Measurements from ENCODE around the gene TPSG1.
"Not testable (repeated sequence)": the region's sequence is repeated elsewhere in the genome, so short reads cannot be mapped to it uniquely, and the experiment has no call there.

Gene TPSG1

DNA sequence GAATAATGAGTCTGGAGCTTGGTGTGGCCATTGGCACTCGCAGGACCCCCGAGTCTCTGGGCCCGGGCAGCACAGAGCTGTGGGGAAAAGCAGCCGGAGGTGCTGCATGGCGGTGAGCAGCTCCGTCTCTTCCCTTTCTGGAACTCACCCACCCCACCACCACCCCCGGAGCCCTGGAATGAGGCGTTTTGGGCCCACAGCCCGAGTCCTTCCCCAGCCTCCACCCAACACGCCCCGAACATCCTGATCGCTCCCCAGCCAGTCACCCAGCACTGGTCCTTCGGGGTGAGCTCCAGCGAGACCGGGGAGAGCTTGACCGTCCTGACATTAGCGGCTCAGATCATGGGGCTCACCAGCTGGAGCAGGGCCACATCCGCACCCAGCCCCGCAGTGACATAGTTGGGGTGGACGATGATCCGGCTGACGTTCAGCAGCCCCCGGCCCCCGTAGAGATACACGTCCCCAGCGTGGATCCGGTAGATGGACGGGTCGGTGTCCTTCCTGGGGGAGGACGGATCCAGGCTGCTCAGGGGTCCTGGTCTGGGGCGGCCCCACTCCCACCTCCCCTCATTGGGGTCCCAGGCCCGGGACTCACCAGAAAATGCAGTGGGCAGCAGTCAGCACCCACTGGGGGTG, 37.3 kb upstream of the TPSG1 start:
- Histone ChIP-seq H3K27me3 (ENCODE audit: control insufficient read depth, insufficient read depth, low read length) (peaks cover 11% of the 10 kb centered on the region), H3K9ac (ENCODE audit: low read length) (no peak overlapping the region), H3K27ac (ENCODE audit: low read depth, low read length) (no peak overlapping the region), H3K4me1 (ENCODE audit: control insufficient read depth, insufficient read depth, low read length) (no peaks in the 10 kb centered on the region), H3K36me3 (ENCODE audit: control insufficient read depth, insufficient read depth, low read length) (no peaks in the 10 kb centered on the region), H3K4me3 (ENCODE audit: low read length) (no peak overlapping the region)

DNA sequence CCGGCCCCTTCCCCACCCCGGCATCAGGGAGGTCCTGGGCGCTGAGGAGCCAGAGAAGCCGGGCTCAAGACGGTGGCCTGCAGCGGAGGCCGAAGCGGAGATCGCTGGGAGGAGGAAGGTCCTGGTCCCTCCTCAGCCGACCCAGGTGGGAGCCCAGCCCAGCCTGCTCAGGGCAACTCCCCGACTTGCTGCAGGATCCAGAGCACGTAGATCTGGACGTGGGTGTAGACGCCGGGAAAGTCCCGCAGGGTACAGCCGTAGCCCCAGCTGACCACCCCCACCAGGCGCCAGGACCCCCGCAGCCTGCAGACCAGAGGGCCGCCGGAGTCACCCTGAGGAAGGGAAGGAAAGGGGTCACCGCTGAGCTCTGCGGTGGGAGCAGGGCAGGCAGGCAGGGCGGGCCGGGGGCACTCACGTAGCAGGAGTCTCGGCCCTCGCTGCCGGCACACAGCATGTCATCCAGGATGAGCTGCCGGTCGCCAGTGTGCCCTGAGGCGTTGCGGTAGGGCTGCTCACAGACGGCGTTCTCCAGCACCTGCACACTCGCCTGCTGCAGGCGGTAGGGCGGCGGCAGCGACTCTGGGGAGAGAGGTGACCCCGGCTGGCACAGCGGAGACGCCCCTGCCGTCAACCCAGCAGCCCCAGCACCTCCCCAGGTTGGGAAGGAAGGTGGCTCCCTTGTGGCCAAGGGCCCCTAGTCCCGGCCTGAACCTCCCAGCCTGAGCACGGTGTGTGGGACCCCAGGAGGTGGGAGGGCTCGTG, 36.2 kb upstream of the TPSG1 start:
- peaks cover 11% of the 10 kb centered on the region for H3K27me3 ChIP-seq (ENCODE audit: control insufficient read depth, insufficient read depth, low read length)
- no peaks in the 10 kb centered on the region for H3K36me3 ChIP-seq (ENCODE audit: control insufficient read depth, insufficient read depth, low read length)
- H3K27ac ChIP-seq (ENCODE audit: low read depth, low read length): no peak overlapping the region
- no peaks in the 10 kb centered on the region for H3K4me1 ChIP-seq (ENCODE audit: control insufficient read depth, insufficient read depth, low read length)
- H3K4me3 ChIP-seq (ENCODE audit: low read length): no peak overlapping the region
- H3K9ac ChIP-seq (ENCODE audit: low read length): no peak overlapping the region

DNA sequence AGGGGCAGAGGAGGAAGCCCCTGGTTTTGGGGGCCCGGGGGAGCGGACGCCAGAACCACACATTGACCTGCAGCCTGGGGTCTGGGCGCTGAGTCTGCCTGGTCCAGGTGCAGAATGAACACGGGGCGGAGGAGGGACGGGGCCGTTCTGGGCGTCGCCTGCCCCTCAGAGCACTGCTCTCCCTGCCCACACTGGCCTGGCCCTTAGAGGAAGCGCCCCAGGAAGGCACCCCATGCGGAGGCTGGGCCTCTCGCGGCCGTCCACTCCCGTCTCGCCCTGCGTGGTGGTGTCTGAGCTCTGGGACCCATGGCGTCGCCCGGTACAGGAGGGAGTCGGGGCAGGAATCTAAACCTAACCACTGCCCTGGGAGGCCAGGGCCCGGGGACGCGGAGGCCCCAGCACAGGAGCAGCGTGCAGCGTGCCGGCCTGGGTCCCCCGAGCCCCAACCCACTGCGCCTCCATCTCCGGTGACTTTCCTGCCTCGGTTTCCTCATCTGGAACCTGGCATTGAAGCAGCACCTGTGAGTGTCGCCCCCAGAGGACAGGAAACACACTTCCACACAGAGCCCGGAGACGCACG, 35.1 kb upstream of the TPSG1 start:
- Histone ChIP-seq H3K4me3 (ENCODE audit: low read length) (no peak overlapping the region), H3K9ac (ENCODE audit: low read length) (no peak overlapping the region), H3K27me3 (ENCODE audit: control insufficient read depth, insufficient read depth, low read length) (peaks cover 11% of the 10 kb centered on the region)

DNA sequence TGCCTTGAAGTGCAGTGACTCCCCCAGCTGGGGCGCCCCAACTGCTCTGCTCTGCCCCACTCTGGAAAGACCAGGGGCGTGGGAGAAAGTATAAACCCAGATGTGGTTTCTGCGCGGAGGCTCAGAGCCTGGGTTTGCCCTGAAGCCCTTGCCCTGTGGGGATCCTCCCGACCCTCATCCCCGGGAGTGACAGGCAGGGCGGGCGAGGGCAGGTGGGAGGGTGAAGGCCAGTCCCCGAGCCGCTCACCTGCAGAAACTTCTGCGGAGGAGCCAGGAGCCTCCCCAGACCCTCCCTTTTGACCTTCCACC, 34.6 kb upstream of the TPSG1 start:
- Histone ChIP-seq H3K4me1 (ENCODE audit: control insufficient read depth, insufficient read depth, low read length) (no peaks in the 10 kb centered on the region), H3K4me3 (ENCODE audit: low read length) (no peak overlapping the region), H3K27me3 (ENCODE audit: control insufficient read depth, insufficient read depth, low read length) (peaks cover 11% of the 10 kb centered on the region), H3K36me3 (ENCODE audit: control insufficient read depth, insufficient read depth, low read length) (no peaks in the 10 kb centered on the region), H3K27ac (ENCODE audit: low read depth, low read length) (no peak overlapping the region), H3K9ac (ENCODE audit: low read length) (no peak overlapping the region)

More for the DNA sequence above, 35.1 kb upstream of the TPSG1 start:
- Histone ChIP-seq H3K27ac (ENCODE audit: low read depth, low read length) (no peak overlapping the region), H3K36me3 (ENCODE audit: control insufficient read depth, insufficient read depth, low read length) (no peaks in the 10 kb centered on the region), H3K4me1 (ENCODE audit: control insufficient read depth, insufficient read depth, low read length) (no peaks in the 10 kb centered on the region)

DNA sequence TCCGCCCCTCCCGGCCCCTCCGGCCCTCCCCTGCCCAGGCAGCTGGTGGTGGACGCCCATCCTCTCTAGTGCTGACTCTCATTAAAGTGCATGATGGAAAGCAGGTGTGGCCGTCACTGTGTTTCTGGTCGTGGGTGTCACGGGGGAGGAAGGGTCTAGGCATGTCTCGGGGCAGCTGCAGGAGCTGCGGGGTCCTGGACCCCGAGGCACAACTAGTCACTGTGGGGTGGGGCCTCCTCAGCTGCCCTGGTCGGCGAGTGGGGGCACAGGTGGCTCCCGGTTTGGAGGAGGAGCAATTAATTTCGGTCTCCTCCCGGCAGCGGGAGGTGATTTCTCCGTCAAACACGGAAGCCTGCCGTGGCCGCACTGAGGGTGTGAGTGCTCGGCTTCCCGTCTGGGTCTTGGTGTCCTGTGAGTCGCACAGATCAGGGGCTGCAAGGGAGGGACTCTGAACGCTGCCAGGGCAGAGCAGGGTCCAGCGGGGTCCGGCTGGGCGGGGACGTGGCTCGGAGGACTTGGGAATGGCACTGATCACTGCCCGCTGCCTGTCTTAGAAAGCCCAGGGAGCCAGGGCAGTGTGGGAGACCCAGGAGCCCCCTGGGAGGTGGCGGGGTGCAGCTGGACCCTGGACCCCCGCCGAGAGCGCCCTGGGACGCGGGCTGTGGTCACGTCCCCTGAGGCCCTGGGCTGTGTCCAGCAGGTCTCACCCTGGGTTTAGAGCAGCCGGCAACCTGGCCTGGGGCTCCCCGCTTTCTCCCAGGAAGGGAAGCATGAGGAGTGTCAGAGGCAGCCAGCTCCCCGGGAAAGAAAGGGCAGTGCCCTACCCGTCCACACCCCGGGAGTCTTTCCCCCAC, 34.1 kb upstream of the TPSG1 start:
- H3K4me1 ChIP-seq (ENCODE audit: control insufficient read depth, insufficient read depth, low read length): no peaks in the 10 kb centered on the region
- H3K27ac ChIP-seq (ENCODE audit: low read depth, low read length): no peak overlapping the region
- H3K9ac ChIP-seq (ENCODE audit: low read length): no peak overlapping the region
- no peak overlapping the region for H3K4me3 ChIP-seq (ENCODE audit: low read length)
- no peaks in the 10 kb centered on the region for H3K36me3 ChIP-seq (ENCODE audit: control insufficient read depth, insufficient read depth, low read length)
- peaks cover 11% of the 10 kb centered on the region for H3K27me3 ChIP-seq (ENCODE audit: control insufficient read depth, insufficient read depth, low read length)

DNA sequence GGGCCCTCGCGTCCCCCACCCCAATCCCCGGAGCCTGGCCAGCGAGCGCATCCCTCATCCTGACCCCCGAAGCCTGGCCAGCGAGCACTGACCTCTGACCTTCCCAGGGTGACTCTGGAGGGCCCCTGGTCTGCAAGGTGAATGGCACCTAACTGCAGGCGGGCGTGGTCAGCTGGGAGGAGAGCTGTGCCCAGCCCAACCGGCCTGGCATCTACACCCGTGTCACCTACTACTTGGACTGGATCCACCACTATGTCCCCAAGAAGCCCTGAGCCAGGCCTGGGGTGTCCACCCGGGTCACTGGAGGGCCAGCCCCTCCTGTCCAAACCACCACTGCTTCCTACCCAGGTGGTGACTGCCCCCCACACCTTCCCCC, 33.1 kb upstream of the TPSG1 start:
- no peak overlapping the region for H3K27ac ChIP-seq (ENCODE audit: low read depth, low read length)
- H3K4me1 ChIP-seq (ENCODE audit: control insufficient read depth, insufficient read depth, low read length): no peaks in the 10 kb centered on the region
- H3K36me3 ChIP-seq (ENCODE audit: control insufficient read depth, insufficient read depth, low read length): no peaks in the 10 kb centered on the region
- peaks cover 11% of the 10 kb centered on the region for H3K27me3 ChIP-seq (ENCODE audit: control insufficient read depth, insufficient read depth, low read length)
- H3K4me3 ChIP-seq (ENCODE audit: low read length): no peak overlapping the region
- H3K9ac ChIP-seq (ENCODE audit: low read length): no peak overlapping the region

DNA sequence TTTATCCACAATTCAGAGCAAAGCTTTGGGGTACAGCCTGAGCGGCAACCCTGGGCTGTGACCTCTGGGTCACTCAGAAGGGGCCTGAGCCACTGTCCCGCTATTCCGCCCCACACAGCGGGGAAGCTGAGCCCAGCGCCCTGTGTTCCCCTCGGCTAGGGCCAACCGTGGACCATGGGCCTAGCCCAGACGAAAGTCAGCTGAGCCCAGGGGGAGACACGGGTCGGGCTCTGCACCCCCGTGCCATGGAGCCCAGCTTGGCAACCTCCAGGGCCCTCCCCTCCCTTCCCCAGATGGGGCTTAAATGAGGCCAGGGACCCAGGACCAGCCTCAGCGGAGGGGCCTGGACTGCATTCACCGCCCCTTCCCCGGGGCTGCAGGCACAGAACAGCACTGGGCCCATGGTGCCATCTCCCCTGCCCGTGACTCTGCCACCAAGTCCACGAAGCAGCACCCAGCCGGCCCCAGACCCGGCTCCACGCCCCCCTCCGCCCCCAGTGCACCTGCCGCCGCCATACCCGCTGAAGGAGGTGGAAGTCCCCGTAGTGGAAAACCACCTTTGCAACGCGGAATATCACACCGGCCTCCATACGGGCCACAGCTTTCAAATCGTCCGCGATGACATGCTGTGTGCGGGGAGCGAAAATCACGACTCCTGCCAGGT, 32.6 kb upstream of the TPSG1 start:
- Histone ChIP-seq H3K4me3 (ENCODE audit: low read length) (no peak overlapping the region), H3K4me1 (ENCODE audit: control insufficient read depth, insufficient read depth, low read length) (no peaks in the 10 kb centered on the region), H3K9ac (ENCODE audit: low read length) (no peak overlapping the region), H3K27ac (ENCODE audit: low read depth, low read length) (no peak overlapping the region), H3K27me3 (ENCODE audit: control insufficient read depth, insufficient read depth, low read length) (peaks cover 11% of the 10 kb centered on the region), H3K36me3 (ENCODE audit: control insufficient read depth, insufficient read depth, low read length) (no peaks in the 10 kb centered on the region)

DNA sequence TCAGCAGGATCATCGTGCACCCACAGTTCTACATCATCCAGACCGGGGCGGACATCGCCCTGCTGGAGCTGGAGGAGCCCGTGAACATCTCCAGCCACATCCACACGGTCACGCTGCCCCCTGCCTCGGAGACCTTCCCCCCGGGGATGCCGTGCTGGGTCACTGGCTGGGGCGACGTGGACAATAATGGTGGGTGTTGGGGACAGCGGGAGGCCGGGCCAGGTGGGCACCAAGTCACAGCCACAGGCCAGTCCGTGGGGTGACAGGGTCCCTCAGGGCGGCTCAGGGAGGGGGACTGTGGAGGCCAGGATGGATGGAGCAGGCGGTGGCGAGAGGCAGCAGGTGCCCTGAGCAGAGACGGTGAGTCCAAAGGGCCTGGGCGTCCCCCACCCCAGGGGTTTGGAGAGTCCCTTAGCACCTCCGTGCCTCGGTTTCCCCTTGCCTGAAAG, 31.8 kb upstream of the TPSG1 start:
- H3K27ac ChIP-seq (ENCODE audit: low read depth, low read length): no peak overlapping the region
- peaks cover 11% of the 10 kb centered on the region for H3K27me3 ChIP-seq (ENCODE audit: control insufficient read depth, insufficient read depth, low read length)
- no peaks in the 10 kb centered on the region for H3K4me1 ChIP-seq (ENCODE audit: control insufficient read depth, insufficient read depth, low read length)
- H3K9ac ChIP-seq (ENCODE audit: low read length): no peak overlapping the region
- H3K4me3 ChIP-seq (ENCODE audit: low read length): no peak overlapping the region
- H3K36me3 ChIP-seq (ENCODE audit: control insufficient read depth, insufficient read depth, low read length): no peaks in the 10 kb centered on the region

DNA sequence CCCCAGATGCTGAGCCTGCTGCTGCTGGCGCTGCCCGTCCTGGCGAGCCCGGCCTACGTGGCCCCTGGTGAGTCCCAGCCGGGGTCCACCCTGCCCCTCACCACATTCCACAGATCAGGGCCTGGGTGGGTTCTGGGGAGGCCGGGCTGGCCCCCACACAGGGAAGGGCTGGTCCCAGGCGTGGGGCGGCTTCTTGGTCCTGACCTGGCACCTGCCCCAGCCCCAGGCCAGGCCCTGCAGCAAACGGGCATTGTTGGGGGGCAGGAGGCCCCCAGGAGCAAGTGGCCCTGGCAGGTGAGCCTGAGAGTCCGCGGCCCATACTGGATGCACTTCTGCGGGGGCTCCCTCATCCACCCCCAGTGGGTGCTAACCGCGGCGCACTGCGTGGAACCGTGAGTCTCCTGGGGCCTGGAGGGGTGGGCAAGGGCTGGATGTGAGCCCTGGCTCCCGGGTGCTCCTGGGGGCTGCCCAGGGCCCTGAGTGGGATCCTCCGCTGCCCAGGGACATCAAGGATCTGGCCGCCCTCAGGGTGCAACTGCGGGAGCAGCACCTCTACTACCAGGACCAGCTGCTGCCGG, 31.3 kb upstream of the TPSG1 start:
- H3K4me1 ChIP-seq (ENCODE audit: control insufficient read depth, insufficient read depth, low read length); H3K27ac ChIP-seq (ENCODE audit: low read depth, low read length); H3K4me3 ChIP-seq (ENCODE audit: low read length); H3K36me3 ChIP-seq (ENCODE audit: control insufficient read depth, insufficient read depth, low read length); H3K9ac ChIP-seq (ENCODE audit: low read length); H3K27me3 ChIP-seq (ENCODE audit: control insufficient read depth, insufficient read depth, low read length): not testable (repeated sequence)

DNA sequence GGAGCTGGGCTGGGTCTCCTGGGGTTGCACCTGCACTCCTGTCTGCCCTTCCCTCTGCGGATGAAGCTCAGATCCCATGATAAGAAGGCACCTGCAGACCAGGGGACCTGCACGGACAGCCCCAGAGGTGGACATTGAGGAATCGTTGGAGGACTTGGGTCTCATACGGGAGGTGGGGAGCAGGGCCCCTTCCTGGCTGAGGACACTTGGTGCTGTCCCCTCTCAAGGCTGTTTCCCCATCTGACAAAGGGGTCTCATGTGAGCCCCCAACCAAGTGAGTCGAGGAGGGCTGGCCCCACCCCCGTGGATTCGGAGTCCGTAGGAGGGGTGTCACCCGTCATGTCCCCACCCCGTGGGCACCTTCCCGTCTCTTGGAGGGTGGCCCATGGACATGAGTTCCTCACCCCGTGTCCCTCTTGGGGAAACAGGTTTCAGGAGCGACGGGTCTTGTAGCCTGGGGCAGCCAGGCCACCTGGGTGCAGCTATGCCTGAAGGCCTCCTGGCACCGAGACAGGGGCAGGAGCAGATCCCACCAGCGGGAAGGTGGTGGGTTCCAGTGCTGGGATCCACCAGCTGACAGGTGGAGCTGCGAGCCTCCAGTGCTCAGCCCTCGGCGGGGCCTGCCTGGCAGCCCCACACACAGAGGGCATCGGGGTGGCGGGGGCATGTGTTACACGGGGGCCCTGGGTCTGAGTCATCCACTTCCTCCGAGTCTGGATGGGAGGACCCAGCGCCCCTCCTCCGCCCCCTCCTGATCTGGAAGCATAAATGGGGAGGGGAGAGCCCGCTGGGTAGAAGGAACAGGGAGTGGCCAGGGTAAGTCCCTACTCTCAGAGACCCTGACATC, 30.4 kb upstream of the TPSG1 start, which contains the start of gene TPSD1:
Gene TPSD1, plus strand, starts transcription at position 794 of the 847 bp plus-strand sequence. CDS start 212 bp downstream, outside the sequence.
- H3K4me3 ChIP-seq (ENCODE audit: low read length): not testable (repeated sequence)

DNA sequence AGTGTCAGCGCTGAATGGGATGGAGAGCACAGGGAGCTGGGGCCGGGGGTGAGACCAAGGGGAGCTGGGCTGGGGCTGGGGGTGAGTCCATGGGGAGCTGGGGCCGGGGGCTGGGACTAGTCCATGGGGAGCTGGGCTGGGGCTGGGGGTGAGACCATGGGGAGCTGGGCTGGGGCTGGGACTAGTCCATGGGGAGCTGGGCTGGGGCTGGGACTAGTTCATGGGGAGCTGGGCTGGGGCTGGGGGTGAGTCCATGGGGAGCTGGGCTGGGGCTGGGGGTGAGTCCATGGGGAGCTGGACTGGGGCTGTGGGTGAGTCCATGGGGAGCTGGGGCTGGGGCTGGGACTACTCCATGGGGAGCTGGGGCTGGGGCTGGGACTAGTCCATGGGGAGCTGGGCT, 29.8 kb upstream of the TPSG1 start:
- H3K4me3 ChIP-seq (ENCODE audit: low read length); H3K27ac ChIP-seq (ENCODE audit: low read depth, low read length); H3K27me3 ChIP-seq (ENCODE audit: control insufficient read depth, insufficient read depth, low read length); H3K9ac ChIP-seq (ENCODE audit: low read length); H3K36me3 ChIP-seq (ENCODE audit: control insufficient read depth, insufficient read depth, low read length); H3K4me1 ChIP-seq (ENCODE audit: control insufficient read depth, insufficient read depth, low read length): not testable (repeated sequence)

More for the DNA sequence above, 30.4 kb upstream of the TPSG1 start, which contains the start of gene TPSD1:
- not testable (repeated sequence) for H3K27me3 ChIP-seq (ENCODE audit: control insufficient read depth, insufficient read depth, low read length); H3K4me1 ChIP-seq (ENCODE audit: control insufficient read depth, insufficient read depth, low read length); H3K27ac ChIP-seq (ENCODE audit: low read depth, low read length); H3K36me3 ChIP-seq (ENCODE audit: control insufficient read depth, insufficient read depth, low read length); H3K9ac ChIP-seq (ENCODE audit: low read length)
